ENCODE results near the gene CD58. TPM values are rescaled to one million over a fixed set of nuclear protein-coding genes. Genes with fewer than 3 reads are reported as not detected.

The CD58 gene
- total RNA-seq, 2 donors from 2014 or later = 44.2 to 53.2 TPM

DNA sequence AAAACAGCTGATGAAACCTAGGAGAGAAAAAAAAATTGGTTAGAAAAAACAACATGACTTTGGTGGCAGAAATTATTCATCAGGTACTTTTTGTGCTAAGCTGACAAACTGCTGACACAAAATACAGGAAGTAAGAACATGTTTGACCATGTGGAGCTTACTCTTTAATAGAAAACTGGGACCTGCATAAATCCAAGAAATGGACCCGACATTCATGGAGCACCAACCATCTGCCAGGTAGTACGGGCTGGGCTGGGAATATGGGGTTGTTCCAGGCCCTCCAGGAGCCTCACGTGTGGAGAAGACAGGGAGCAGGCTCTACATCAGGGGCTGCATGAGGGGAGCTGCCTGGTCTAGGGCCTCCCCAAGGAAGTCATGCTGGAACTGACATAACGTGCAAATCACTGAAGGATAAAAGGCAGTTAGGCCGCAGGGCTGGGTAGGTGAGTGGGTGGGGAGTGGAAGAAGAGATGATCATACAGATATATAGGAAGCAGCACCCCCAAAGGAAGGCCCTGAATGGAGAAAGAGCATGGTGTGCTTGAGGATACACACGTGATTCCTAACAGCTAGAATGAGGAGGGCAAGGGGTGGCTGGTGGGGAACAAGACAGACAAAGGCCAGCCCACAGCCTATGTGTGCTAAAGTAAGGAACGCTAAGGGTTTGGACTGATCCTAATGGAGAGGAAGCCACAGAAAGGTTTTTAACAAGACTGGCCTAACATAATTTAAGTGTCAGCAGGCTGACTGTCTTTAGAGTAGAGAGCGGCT lies 26.1 kb downstream of the CD58 start:
- peaks cover 13% of the 10 kb centered on the region for H3K36me3 ChIP-seq
- H3K4me1 ChIP-seq (ENCODE audit: control insufficient read depth in 1 of 2, low read depth in 2 of 2) = peaks cover 0 to 7% of the 10 kb centered on the region in 2 donors
- no peak for ATAC-seq (ENCODE audit: insufficient number of reproducible peaks, low FRiP score, low read depth)
- H3K27ac ChIP-seq = no peak overlapping the region
- H3K4me3 ChIP-seq = no peak overlapping the region
- no peaks in the 10 kb centered on the region for H3K9me3 ChIP-seq
- TF ChIP-seq, protein P1, sequence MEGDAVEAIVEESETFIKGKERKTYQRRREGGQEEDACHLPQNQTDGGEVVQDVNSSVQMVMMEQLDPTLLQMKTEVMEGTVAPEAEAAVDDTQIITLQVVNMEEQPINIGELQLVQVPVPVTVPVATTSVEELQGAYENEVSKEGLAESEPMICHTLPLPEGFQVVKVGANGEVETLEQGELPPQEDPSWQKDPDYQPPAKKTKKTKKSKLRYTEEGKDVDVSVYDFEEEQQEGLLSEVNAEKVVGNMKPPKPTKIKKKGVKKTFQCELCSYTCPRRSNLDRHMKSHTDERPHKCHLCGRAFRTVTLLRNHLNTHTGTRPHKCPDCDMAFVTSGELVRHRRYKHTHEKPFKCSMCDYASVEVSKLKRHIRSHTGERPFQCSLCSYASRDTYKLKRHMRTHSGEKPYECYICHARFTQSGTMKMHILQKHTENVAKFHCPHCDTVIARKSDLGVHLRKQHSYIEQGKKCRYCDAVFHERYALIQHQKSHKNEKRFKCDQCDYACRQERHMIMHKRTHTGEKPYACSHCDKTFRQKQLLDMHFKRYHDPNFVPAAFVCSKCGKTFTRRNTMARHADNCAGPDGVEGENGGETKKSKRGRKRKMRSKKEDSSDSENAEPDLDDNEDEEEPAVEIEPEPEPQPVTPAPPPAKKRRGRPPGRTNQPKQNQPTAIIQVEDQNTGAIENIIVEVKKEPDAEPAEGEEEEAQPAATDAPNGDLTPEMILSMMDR (IDR thresholded peaks at IDR 0.05) = no peak
- DNase-seq (ENCODE audit: low spot score) = no peak
- no peaks in the 10 kb centered on the region for H3K27me3 ChIP-seq (replicated peaks; ENCODE audit: insufficient read depth)

DNA sequence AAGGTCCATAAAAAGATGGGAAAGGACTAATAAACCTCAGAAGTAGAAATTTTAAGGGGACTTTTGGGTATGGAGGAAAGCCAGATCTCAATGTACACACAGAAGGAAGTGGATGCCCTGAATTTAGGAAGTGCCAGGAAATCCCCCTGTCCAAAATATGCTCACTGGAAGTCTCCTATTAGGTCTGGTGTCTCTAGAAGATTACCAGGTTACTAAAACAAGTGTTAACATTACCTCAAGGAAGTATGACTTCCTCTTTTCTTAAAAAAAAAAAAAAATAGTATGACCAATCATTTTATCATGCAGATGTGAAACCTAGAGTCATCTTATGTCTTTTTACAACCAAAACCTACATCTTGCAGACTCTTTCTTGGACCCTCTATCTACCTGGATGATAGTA lies 30.7 kb downstream of the CD58 start:
- Histone ChIP-seq H3K27ac (no peak overlapping the region), H3K27me3 (replicated peaks; ENCODE audit: insufficient read depth) (no peaks in the 10 kb centered on the region), H3K9me3 (no peaks in the 10 kb centered on the region), H3K36me3 (peaks cover 13% of the 10 kb centered on the region), H3K4me3 (no peak overlapping the region), H3K4me1 (ENCODE audit: control insufficient read depth in 1 of 2, low read depth in 2 of 2) (peaks cover 0 to 7% of the 10 kb centered on the region in 2 donors)
- TF ChIP-seq, protein P1 (IDR thresholded peaks at IDR 0.05) = no peak
- DNase-seq (ENCODE audit: low spot score) (no peak), ATAC-seq (ENCODE audit: insufficient number of reproducible peaks, low FRiP score, low read depth) (no peak)

DNA sequence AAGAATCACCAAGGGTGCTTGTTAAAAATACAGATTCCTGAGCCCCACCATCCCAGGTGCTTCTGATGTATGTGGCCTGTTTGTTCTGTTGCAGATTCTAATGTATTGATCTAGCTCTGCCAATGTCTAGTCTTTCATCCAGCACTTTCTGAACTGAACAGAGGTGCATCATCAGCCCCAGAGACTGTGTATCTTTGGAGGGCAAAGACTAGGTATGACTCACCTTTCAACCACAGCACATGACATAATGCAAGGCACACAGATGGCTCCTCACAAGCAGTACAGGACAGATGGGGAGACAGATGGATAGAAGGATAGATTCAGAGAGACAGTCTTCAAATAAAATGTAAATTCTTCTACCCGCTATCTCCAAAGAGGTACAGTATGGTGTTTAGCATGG lies 32.3 kb downstream of the CD58 start:
- Histone ChIP-seq H3K27ac (no peak overlapping the region), H3K4me3 (no peak overlapping the region), H3K9me3 (no peaks in the 10 kb centered on the region), H3K36me3 (peaks cover 18% of the 10 kb centered on the region), H3K4me1 (ENCODE audit: control insufficient read depth in 1 of 2, low read depth in 2 of 2) (no peaks in the 10 kb centered on the region), H3K27me3 (replicated peaks; ENCODE audit: insufficient read depth) (no peaks in the 10 kb centered on the region)
- DNase-seq (ENCODE audit: low spot score) = no peak
- TF ChIP-seq, protein P1 (IDR thresholded peaks at IDR 0.05) = no peak
- no peak for ATAC-seq (ENCODE audit: insufficient number of reproducible peaks, low FRiP score, low read depth)

DNA sequence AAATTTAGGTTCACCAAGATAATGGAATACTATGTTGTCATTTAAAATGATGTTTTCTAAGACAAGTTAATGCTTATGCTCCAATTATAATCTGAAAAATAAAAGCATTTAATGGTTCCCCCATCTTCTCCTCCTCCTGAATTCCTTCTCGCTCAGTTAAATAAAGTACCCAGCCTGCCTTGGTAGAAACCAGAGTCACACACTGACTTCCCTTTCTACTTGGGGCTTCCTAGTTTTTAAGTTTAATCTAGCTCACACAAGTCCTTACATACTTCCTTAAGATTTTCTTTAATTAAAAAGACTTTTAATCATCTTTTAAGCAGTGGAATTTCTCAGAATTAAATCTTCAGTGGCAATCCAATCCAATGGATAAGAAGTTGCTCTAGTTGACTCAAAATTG lies 32.9 kb downstream of the CD58 start:
- Histone ChIP-seq H3K9me3 (no peaks in the 10 kb centered on the region), H3K4me1 (ENCODE audit: control insufficient read depth in 1 of 2, low read depth in 2 of 2) (no peaks in the 10 kb centered on the region), H3K27ac (no peak overlapping the region), H3K36me3 (peaks cover 12% of the 10 kb centered on the region), H3K27me3 (replicated peaks; ENCODE audit: insufficient read depth) (no peaks in the 10 kb centered on the region), H3K4me3 (no peak overlapping the region)
- TF ChIP-seq, protein P1 (IDR thresholded peaks at IDR 0.05) = no peak
- no peak for DNase-seq (ENCODE audit: low spot score)
- ATAC-seq (ENCODE audit: insufficient number of reproducible peaks, low FRiP score, low read depth) = no peak

DNA sequence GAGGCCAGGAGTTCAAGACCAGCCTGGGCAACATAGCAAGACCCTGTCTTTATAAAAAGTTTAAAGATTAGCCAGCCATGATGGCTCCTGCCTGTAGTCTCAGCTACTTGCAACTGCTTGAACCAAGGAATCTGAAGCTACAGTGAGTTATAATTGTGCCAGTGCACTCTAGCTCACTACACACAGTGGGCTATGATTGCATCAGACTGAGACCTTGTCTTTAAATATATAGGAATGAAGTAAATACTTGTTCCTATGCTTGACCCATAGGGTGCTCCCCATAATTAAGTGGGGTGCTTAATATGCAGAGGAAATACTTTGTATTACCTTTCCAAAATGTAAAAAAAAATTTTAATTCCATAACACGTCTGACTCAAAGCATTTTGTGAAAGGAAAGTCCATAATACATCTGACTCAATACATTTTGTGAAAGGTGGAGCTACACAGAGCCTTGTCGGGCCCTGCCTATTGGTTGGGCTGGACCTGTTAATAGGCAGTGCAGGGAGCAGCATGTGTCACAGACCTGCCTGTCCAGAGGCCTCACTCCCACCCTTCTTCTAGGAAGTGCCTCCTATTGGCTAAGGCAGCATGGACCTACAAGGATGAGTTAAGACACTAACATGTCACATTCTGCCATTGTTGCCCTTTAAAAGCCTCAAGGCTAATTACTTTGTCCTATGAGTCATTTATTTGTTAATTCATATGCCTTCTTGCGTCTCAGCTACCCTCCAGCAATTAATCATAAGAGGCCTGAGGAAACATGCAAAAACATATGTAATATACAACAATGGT lies 33.6 kb downstream of the CD58 start:
- H3K36me3 ChIP-seq = peaks cover 6% of the 10 kb centered on the region

More for the DNA sequence above, 33.6 kb downstream of the CD58 start:
- H3K4me1 ChIP-seq (ENCODE audit: control insufficient read depth in 1 of 2, low read depth in 2 of 2) = no peaks in the 10 kb centered on the region
- no peak overlapping the region for H3K27ac ChIP-seq
- no peaks in the 10 kb centered on the region for H3K9me3 ChIP-seq
- ATAC-seq (ENCODE audit: insufficient number of reproducible peaks, low FRiP score, low read depth) (no peak), DNase-seq (ENCODE audit: low spot score) (no peak)
- TF ChIP-seq, protein P1 (IDR thresholded peaks at IDR 0.05) = no peak
- H3K4me3 ChIP-seq = no peak overlapping the region
- H3K27me3 ChIP-seq (replicated peaks; ENCODE audit: insufficient read depth) = no peaks in the 10 kb centered on the region
